Glutamatergic neuron (in vitro differentiated cells): ENCODE results near the gene TNFRSF8. TPM values are rescaled to one million over a fixed set of nuclear protein-coding genes. Genes with fewer than 3 reads are reported as not detected.

Experiments used
- DNase-seq: peaks from one replicate; pipeline ENCODE4 v3.0.0; 2022
- H3K27ac Mint-ChIP-seq: one replicate; pipeline ENCODE4 v1.8.0; 2020; ENCODE audit warnings: mild to moderate bottlenecking, mixed read lengths, inconsistent platforms; ENCODE audit not compliant: unreplicated experiment
- H3K27me3 Mint-ChIP-seq: one replicate; pipeline ENCODE4 v1.8.0; 2020; ENCODE audit warnings: mild to moderate bottlenecking, moderate library complexity, mixed read lengths, inconsistent platforms; ENCODE audit not compliant: unreplicated experiment
- H3K36me3 Mint-ChIP-seq: one replicate; pipeline ENCODE4 v1.8.0; 2020; ENCODE audit warnings: mild to moderate bottlenecking, mixed read lengths, inconsistent platforms; ENCODE audit not compliant: unreplicated experiment
- H3K4me1 Mint-ChIP-seq: one replicate; pipeline ENCODE4 v1.8.0; 2020; ENCODE audit warnings: mild to moderate bottlenecking, low read depth, mixed read lengths, inconsistent platforms; ENCODE audit not compliant: unreplicated experiment
- H3K4me3 Mint-ChIP-seq: one replicate; pipeline ENCODE4 v1.8.0; 2020; ENCODE audit warnings: mild to moderate bottlenecking, mixed read lengths, inconsistent platforms; ENCODE audit not compliant: unreplicated experiment
- H3K9me3 Mint-ChIP-seq: one replicate; pipeline ENCODE4 v1.8.0; 2020; ENCODE audit warnings: mild to moderate bottlenecking, moderate library complexity, mixed read lengths, inconsistent platforms; ENCODE audit not compliant: unreplicated experiment
- CTCF ChIP-seq: fragments of 200-600 bp; sonication (generic); IDR thresholded peaks from one replicate; pipeline ENCODE4 v1.5.0; 2021; ENCODE audit not compliant: partially characterized antibody, unreplicated experiment
- total RNA-seq: library from RNA; stranded (reverse); fragmentation: NEBNext Ultra II Directional; extraction: Animal tissue kit (Norgen Biotek cat#: 25700); gene quantifications from one replicate; pipeline ENCODE4 v1.2.1, GENCODE V29; 2021; ENCODE audit not compliant: unreplicated experiment

The TNFRSF8 gene
- total RNA-seq, 1 donor from 2014 or later, result not detected

- Mint-ChIP-seq H3K36me3 (no peaks in the 10 kb centered on the region), H3K27me3 (peaks cover 9% of the 10 kb centered on the region), H3K4me3 (no peak overlapping the region), H3K4me1 (peaks cover 14% of the 10 kb centered on the region), H3K9me3 (peaks cover 8% of the 10 kb centered on the region), H3K27ac (no peak overlapping the region)
- no peak for DNase-seq
- no peak for TF ChIP-seq CTCF
Measured at GRCh38 chr1:12170263-12170671, 107.2 kb downstream of the TNFRSF8 start.

- H3K27ac Mint-ChIP-seq, result no peak overlapping the region
- no peak for DNase-seq
- H3K36me3 Mint-ChIP-seq, result no peaks in the 10 kb centered on the region
- H3K4me1 Mint-ChIP-seq, result peaks cover 14% of the 10 kb centered on the region
- no peak overlapping the region for H3K4me3 Mint-ChIP-seq
- peaks cover 5% of the 10 kb centered on the region for H3K9me3 Mint-ChIP-seq
- H3K27me3 Mint-ChIP-seq, result peaks cover 6% of the 10 kb centered on the region
- no peak for TF ChIP-seq CTCF
Measured at GRCh38 chr1:12171206-12172041, 108.3 kb downstream of the TNFRSF8 start.

- no peak for TF ChIP-seq CTCF
- no peak overlapping the region for H3K4me3 Mint-ChIP-seq
- peaks cover 14% of the 10 kb centered on the region for H3K4me1 Mint-ChIP-seq
- peaks cover 6% of the 10 kb centered on the region for H3K27me3 Mint-ChIP-seq
- no peak for DNase-seq
- H3K9me3 Mint-ChIP-seq, result peaks cover 7% of the 10 kb centered on the region
- no peak overlapping the region for H3K27ac Mint-ChIP-seq
- no peaks in the 10 kb centered on the region for H3K36me3 Mint-ChIP-seq
Measured at GRCh38 chr1:12172042-12172851, 109.1 kb downstream of the TNFRSF8 start.

GRCh38 chr1:12173041-12173509, 110.0 kb downstream of the TNFRSF8 start:
- DNase-seq, result no peak
- TF ChIP-seq CTCF, result no peak
- peaks cover 8% of the 10 kb centered on the region for H3K4me1 Mint-ChIP-seq
- H3K27ac Mint-ChIP-seq, result no peak overlapping the region
- peaks cover 2% of the 10 kb centered on the region for H3K9me3 Mint-ChIP-seq
- no peak overlapping the region for H3K4me3 Mint-ChIP-seq
- peaks cover 4% of the 10 kb centered on the region for H3K27me3 Mint-ChIP-seq
- no peaks in the 10 kb centered on the region for H3K36me3 Mint-ChIP-seq
